Transverse colon (tissue), 4 donors: ENCODE data around the gene PROX2. TPM values are rescaled to one million over a fixed set of nuclear protein-coding genes. Genes with fewer than 3 reads are reported as not detected.

Experiments used
- DNase-seq: peaks from one replicate; pipeline ENCODE4 v3.0.0-alpha.2; 2019
- H3K27ac ChIP-seq, 4 donors: fragments of 200-600 bp; sonication (generic); 2 replicates each; pipeline ENCODE4 v1.5.1; 2016 to 2018; ENCODE audit warnings: inconsistent platforms in 4 of 4
- H3K27me3 ChIP-seq: fragments of 200-600 bp; sonication (generic); 2 replicates; pipeline ENCODE4 v1.5.1; 2017; ENCODE audit warnings: inconsistent platforms
- H3K36me3 ChIP-seq, 4 donors: fragments of 200-600 bp; sonication (generic); 2 replicates each; pipeline ENCODE4 v1.5.1; 2017 to 2019; ENCODE audit warnings: inconsistent platforms in 4 of 4
- H3K4me1 ChIP-seq, 4 donors: fragments of 200-600 bp; sonication (generic); 2 replicates each; pipeline ENCODE4 v1.5.1; 2017 to 2020; ENCODE audit warnings: inconsistent platforms in 4 of 4
- H3K4me3 ChIP-seq, 4 donors: fragments of 200-600 bp; sonication (generic); 1 replicate in 1 of 4; 2 replicates in 3 of 4; pipeline versions ENCODE4 v1.5.1 to v1.6.1; 2017 to 2019; ENCODE audit warnings: inconsistent platforms in 4 of 4
- H3K9me3 ChIP-seq, 2 donors: fragments of 200-600 bp; sonication (generic); 2 replicates each; pipeline ENCODE4 v1.5.1; 2017 to 2019; ENCODE audit warnings: inconsistent platforms in 2 of 2
- EP300 ChIP-seq: sonication (generic); formaldehyde crosslinking; IDR thresholded peaks from one replicate; pipeline ENCODE4 v1.6.1; 2017; ENCODE audit warnings: antibody characterized with exemption, low read depth
- POLR2A ChIP-seq: fragments of 450-650 bp; IDR thresholded peaks from one replicate; pipeline ENCODE4 v1.6.1; 2016; ENCODE audit warnings: antibody characterized with exemption, mild to moderate bottlenecking, moderate library complexity
- POLR2AphosphoS5 ChIP-seq, 3 donors: sonication (generic); formaldehyde crosslinking; IDR thresholded peaks; one replicate each; pipeline ENCODE4 v1.6.1; 2016; ENCODE audit warnings: antibody characterized with exemption in 3 of 3
- in situ Hi-C, 4 donors: fragments of 200-750 bp; cut with MboI; loops; one replicate each; pipeline versions ENCODE4 v1.15.0 to v1.15.1; 2017; ENCODE audit warnings: low sequenced_read_pairs in 3 of 4, low pct_ligation_motif_present in 1 of 4, low pct_unique_long_range_greater_than_20kb in 1 of 4
- intact Hi-C: fragments of 100-400 bp; cut with DNase I; formaldehyde crosslinking; loops from one replicate; pipeline ENCODE4 v1.15.1; 2023; ENCODE audit warnings: low total_unique reads
- total RNA-seq, 4 donors: library from RNA; depleted of rRNA; stranded (reverse); fragments of >200 nt; gene quantifications; one replicate each; pipeline ENCODE4 v1.1.0, GENCODE V29; 2016
- TF ChIP-seq, protein P1 (sequence below), 5 experiments: fragments of 200-600 bp in 3 of 5; fragments of 450-650 bp in 2 of 5; sonication (generic) in 3 of 5; IDR thresholded peaks; 1 replicate in 2 of 5; 2 replicates in 3 of 5; pipeline ENCODE4 v1.5.1; 2016 to 2017; ENCODE audit warnings: antibody characterized with exemption in 5 of 5, inconsistent platforms in 3 of 5, mild to moderate bottlenecking in 2 of 5, moderate library complexity in 1 of 5

The PROX2 gene
- total RNA-seq, 4 donors from 2014 or later, result 0.79 TPM; not detected in 3

- Histone ChIP-seq H3K9me3 (no peaks in the 10 kb centered on the region), H3K36me3 (peaks cover 0 to 30% (median 13%) of the 10 kb centered on the region in 4 donors), H3K27ac (no peak overlapping the region), H3K4me1 (no peaks in the 10 kb centered on the region), H3K4me3 (no peak overlapping the region), H3K27me3 (no peaks in the 10 kb centered on the region)
- in situ Hi-C loops (no loop called here), intact Hi-C loops (loop anchor here (10.0 kb wide), 1 partner anchor 772 kb away; no protein-coding TSS in a partner anchor)
- TF ChIP-seq POLR2AphosphoS5 (IDR thresholded peaks at IDR 0.05), result no peak
- no peak for TF ChIP-seq POLR2A
- TF ChIP-seq, protein P1, sequence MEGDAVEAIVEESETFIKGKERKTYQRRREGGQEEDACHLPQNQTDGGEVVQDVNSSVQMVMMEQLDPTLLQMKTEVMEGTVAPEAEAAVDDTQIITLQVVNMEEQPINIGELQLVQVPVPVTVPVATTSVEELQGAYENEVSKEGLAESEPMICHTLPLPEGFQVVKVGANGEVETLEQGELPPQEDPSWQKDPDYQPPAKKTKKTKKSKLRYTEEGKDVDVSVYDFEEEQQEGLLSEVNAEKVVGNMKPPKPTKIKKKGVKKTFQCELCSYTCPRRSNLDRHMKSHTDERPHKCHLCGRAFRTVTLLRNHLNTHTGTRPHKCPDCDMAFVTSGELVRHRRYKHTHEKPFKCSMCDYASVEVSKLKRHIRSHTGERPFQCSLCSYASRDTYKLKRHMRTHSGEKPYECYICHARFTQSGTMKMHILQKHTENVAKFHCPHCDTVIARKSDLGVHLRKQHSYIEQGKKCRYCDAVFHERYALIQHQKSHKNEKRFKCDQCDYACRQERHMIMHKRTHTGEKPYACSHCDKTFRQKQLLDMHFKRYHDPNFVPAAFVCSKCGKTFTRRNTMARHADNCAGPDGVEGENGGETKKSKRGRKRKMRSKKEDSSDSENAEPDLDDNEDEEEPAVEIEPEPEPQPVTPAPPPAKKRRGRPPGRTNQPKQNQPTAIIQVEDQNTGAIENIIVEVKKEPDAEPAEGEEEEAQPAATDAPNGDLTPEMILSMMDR (IDR thresholded peaks at IDR 0.05), result no peak
- no peak for TF ChIP-seq EP300
- no peak for DNase-seq
Measured at GRCh38 chr14:74826574-74826973, 49.4 kb downstream of the PROX2 start.

Other genes with a start within 250 kb of the PROX2 start
- gene AREL1, start 163.1 kb downstream of the PROX2 start, total RNA-seq, result 10 to 100 TPM; 22.4 to 57.1 (median 41.1) TPM
- 10 to 100 TPM in 2 of 4 donors, 1 to 10 TPM in 1, under 1 TPM in 1; 0.37 to 25.5 (median 15.6) TPM for gene FCF1, start 163.0 kb downstream of the PROX2 start, total RNA-seq
- gene YLPM1, start 112.8 kb downstream of the PROX2 start, total RNA-seq, result 10 to 100 TPM; 26.1 to 62.4 (median 35.0) TPM
- 100 to 1,000 TPM in 3 of 4 donors, 10 to 100 TPM in 1; 65.1 to 135 (median 103) TPM for gene DLST, start 5.8 kb upstream of the PROX2 start, total RNA-seq
- 10 to 100 TPM in 1 of 4 donors, 1 to 10 TPM in 2, not detected in 1; 6.4 to 54.1 (median 9.3) TPM for gene RPS6KL1, start 47.1 kb upstream of the PROX2 start, total RNA-seq
- gene PGF, start 79.5 kb upstream of the PROX2 start, total RNA-seq, result 10 to 100 TPM in 2 of 4 donors, 1 to 10 TPM in 1, not detected in 1; 9.7 to 10.5 (median 10.1) TPM
- gene EIF2B2, start 126.8 kb upstream of the PROX2 start, total RNA-seq, result 10 to 100 TPM; 42.9 to 55.4 (median 51.1) TPM
- 10 to 100 TPM; 24.5 to 58.3 (median 42.5) TPM for gene MLH3, start 175.3 kb upstream of the PROX2 start, total RNA-seq
- gene ACYP1, start 187.9 kb upstream of the PROX2 start, total RNA-seq, result 10 to 100 TPM in 3 of 4 donors, 1 to 10 TPM in 1; 6.6 to 36.0 (median 23.2) TPM
- 10 to 100 TPM in 1 of 4 donors, 1 to 10 TPM in 2, not detected in 1; 7.5 to 40.0 (median 8.1) TPM for gene ZC2HC1C, start 193.5 kb upstream of the PROX2 start, total RNA-seq